SU-DHL-6 (cell line): ENCODE measurements around the gene LRP2BP.

Source experiments
- H2AFZ ChIP-seq: fragments of 200-600 bp; sonication (generic); 2 replicates; pipeline ENCODE4 v1.6.1; 2014; ENCODE audit warnings: low read depth, mild to moderate bottlenecking, moderate library complexity, mixed read lengths, antibody characterized with exemption, low read length; ENCODE audit not compliant: severe bottlenecking
- H3F3A ChIP-seq: fragments of 200-600 bp; shearing (Covaris generic); 2 replicates; pipeline ENCODE4 v1.6.0; 2016; ENCODE audit warnings: antibody characterized with exemption, mild to moderate bottlenecking; ENCODE audit not compliant: insufficient read depth
- H3K27ac ChIP-seq: fragments of 200-600 bp; sonication (generic); 2 replicates; pipeline ENCODE4 v1.5.1; 2016; ENCODE audit warnings: low read depth, mild to moderate bottlenecking, low read length, moderate library complexity, mixed read lengths
- H3K27me3 ChIP-seq: fragments of 200-600 bp; sonication (generic), shearing (Covaris generic); 2 replicates; pipeline ENCODE4 v1.6.0; 2014; ENCODE audit warnings: mild to moderate bottlenecking, low read length
- H3K36me3 ChIP-seq: fragments of 200-600 bp; sonication (generic); 2 replicates; pipeline ENCODE4 v1.6.1; 2014; ENCODE audit warnings: mild to moderate bottlenecking, low read length, mixed read lengths
- H3K4me2 ChIP-seq: fragments of 300-600, 200-600 bp; shearing (Covaris generic), sonication (generic); 2 replicates; pipeline ENCODE4 v1.6.0; 2014; ENCODE audit warnings: low read length, low read depth, mild to moderate bottlenecking; ENCODE audit not compliant: poor library complexity, severe bottlenecking
- H3K4me3 ChIP-seq: fragments of 200-600 bp; sonication (generic); 2 replicates; pipeline ENCODE4 v1.5.1; 2014; ENCODE audit warnings: antibody characterized with exemption, low read length, mild to moderate bottlenecking, mixed read lengths; ENCODE audit not compliant: insufficient read depth, poor library complexity, severe bottlenecking
- H3K79me2 ChIP-seq: fragments of 200-600 bp; sonication (generic); 2 replicates; pipeline ENCODE4 v1.6.1; 2014; ENCODE audit warnings: mild to moderate bottlenecking, low read length, moderate library complexity; ENCODE audit not compliant: insufficient read depth
- H3K9ac ChIP-seq: fragments of 200-600 bp; sonication (generic); 2 replicates; pipeline ENCODE4 v1.7.0; 2014; ENCODE audit warnings: mild to moderate bottlenecking, low read length
- H3K9me2 ChIP-seq: fragments of 200-600 bp; sonication (generic); replicated peaks from 2 replicates; pipeline ENCODE4 v1.6.1; 2014; ENCODE audit warnings: low read length; ENCODE audit not compliant: insufficient read depth
- H3K9me3 ChIP-seq: fragments of 200-600 bp; sonication (generic); 2 replicates; pipeline ENCODE4 v1.6.1; 2014; ENCODE audit warnings: low read length, mixed read lengths; ENCODE audit not compliant: insufficient read depth
- H4K20me1 ChIP-seq: fragments of 200-600 bp; sonication (generic); 2 replicates; pipeline ENCODE4 v1.6.1; 2014; ENCODE audit warnings: low read depth, mild to moderate bottlenecking, antibody characterized with exemption, low read length, moderate library complexity, mixed read lengths
- EZH2phosphoT487 ChIP-seq: fragments of 200-600 bp; sonication (generic), shearing (Covaris generic); conservative IDR thresholded peaks from 2 replicates; pipeline ENCODE4 v1.6.1; 2018; ENCODE audit warnings: mild to moderate bottlenecking, antibody characterized with exemption, low read length, moderate library complexity, mixed read lengths
- TF ChIP-seq, protein P1 (sequence below): fragments of 200-600 bp; sonication (generic); IDR thresholded peaks from one replicate; pipeline ENCODE4 v1.5.1; 2017; ENCODE audit warnings: antibody characterized with exemption, mild to moderate bottlenecking, low read length, moderate library complexity; ENCODE audit not compliant: insufficient read depth, poor library complexity, severe bottlenecking

The LRP2BP gene

DNA sequence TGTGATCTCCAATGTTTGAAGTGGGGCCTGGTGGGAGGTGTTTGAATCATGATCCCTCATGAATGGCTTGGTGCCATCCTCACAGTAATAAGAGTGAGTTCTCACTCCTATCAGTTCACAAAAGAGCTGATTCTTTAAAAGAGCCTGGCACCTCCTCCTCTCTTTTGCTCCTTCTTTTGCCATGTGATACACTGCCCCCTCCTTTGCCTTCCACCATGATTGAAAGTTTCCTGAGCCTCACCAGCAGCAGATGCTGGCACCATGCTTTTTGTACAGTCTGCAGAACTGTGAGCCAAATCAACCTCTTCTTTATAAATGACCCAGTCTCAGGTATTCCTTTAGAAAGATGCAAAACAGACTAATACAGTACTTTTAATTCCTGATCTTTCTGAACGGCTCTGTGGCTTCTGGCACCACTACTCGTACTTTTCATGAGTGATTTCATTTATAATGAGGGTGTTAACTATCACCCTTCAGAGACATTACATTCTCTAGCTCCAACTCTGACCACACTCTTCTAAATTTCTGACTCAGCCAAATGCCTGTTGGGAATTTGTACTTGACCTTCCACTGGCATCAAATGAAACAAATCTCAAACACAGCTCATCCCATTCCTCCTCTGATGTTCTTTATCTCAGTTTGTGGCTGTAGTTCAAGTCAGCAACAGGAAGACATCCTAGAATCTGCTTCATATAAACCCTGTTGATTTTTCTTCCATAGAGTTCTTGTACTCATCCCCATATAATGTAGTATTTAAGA lies 25.8 kb upstream of the LRP2BP start:
- Histone ChIP-seq H3K9ac (no peak overlapping the region), H3K27ac (no peak overlapping the region), H3K79me2 (no peaks in the 10 kb centered on the region), H3K4me2 (no peak overlapping the region), H3K9me2 (no peaks in the 10 kb centered on the region), H3F3A (no peaks in the 10 kb centered on the region), H3K4me3 (no peak overlapping the region), H2AFZ (no peak overlapping the region), H4K20me1 (no peaks in the 10 kb centered on the region), H3K27me3 (no peaks in the 10 kb centered on the region), H3K36me3 (peaks cover 11% of the 10 kb centered on the region; the same call in 1 of the 2 replicates), H3K9me3 (no peaks in the 10 kb centered on the region)
- no peak for TF ChIP-seq EZH2phosphoT487
- TF ChIP-seq, protein P1, sequence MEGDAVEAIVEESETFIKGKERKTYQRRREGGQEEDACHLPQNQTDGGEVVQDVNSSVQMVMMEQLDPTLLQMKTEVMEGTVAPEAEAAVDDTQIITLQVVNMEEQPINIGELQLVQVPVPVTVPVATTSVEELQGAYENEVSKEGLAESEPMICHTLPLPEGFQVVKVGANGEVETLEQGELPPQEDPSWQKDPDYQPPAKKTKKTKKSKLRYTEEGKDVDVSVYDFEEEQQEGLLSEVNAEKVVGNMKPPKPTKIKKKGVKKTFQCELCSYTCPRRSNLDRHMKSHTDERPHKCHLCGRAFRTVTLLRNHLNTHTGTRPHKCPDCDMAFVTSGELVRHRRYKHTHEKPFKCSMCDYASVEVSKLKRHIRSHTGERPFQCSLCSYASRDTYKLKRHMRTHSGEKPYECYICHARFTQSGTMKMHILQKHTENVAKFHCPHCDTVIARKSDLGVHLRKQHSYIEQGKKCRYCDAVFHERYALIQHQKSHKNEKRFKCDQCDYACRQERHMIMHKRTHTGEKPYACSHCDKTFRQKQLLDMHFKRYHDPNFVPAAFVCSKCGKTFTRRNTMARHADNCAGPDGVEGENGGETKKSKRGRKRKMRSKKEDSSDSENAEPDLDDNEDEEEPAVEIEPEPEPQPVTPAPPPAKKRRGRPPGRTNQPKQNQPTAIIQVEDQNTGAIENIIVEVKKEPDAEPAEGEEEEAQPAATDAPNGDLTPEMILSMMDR, result no peak

DNA sequence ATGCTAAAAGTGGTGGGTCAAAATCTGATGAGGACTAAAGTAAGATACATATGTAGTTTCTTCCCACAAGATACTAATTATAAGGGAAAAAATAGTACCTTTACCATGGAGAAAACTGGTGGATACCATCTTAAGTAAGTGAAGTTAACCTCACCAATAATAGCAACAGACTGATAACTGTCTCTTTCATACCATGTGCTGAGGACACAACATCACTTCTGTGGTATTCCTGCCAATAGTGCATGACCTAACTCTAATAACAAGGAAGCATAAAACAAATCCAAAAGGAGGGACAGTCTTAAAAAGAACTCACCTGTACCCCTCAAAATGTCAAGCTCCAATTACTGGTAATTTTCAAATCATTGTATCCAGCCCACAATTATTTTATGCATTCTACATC lies 21.2 kb upstream of the LRP2BP start:
- Histone ChIP-seq H3K9me2 (no peaks in the 10 kb centered on the region), H3K36me3 (peaks cover 29% of the 10 kb centered on the region), H3K4me3 (no peak overlapping the region), H2AFZ (no peak overlapping the region), H3K9me3 (no peaks in the 10 kb centered on the region), H3K27ac (no peak overlapping the region), H3F3A (no peaks in the 10 kb centered on the region), H3K79me2 (no peaks in the 10 kb centered on the region), H3K9ac (no peak overlapping the region), H3K27me3 (no peaks in the 10 kb centered on the region), H3K4me2 (no peak overlapping the region), H4K20me1 (no peaks in the 10 kb centered on the region)
- no peak for TF ChIP-seq EZH2phosphoT487
- TF ChIP-seq, protein P1, result no peak

DNA sequence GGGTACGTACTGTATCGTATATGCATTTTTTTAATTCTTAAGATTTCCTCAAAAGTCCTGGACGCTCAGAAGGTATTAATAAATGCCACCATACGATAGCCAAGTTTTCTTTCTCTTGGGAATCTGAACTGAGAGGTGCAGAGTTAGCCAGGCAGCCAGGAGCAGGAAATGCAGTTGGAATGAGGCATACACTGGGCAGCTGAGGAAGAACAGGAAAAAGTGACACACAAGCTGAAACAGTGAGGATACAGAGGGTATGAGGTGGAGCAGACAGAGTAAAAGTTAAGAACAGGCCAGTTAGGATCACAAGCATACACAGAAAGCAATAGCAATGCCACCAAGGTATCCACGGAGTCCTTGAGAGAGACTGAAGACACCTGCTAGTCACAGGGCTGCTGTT lies 16.7 kb upstream of the LRP2BP start:
- Histone ChIP-seq H4K20me1 (no peaks in the 10 kb centered on the region), H3K9ac (no peak overlapping the region), H3K9me2 (no peaks in the 10 kb centered on the region), H3F3A (0 out of 2 replicates have a peak, but pooled peaks cover 7% of the 10 kb centered on the region), H3K4me2 (no peak overlapping the region), H3K79me2 (no peaks in the 10 kb centered on the region), H3K4me3 (no peak overlapping the region), H3K36me3 (peaks cover 21% of the 10 kb centered on the region), H3K9me3 (no peaks in the 10 kb centered on the region), H3K27ac (no peak overlapping the region), H3K27me3 (no peaks in the 10 kb centered on the region), H2AFZ (no peak overlapping the region)
- TF ChIP-seq, protein P1, result no peak
- no peak for TF ChIP-seq EZH2phosphoT487
